B cell (primary cell): ENCODE data around the gene PTPN21. TPM values are rescaled to one million over a fixed set of nuclear protein-coding genes. Genes with fewer than 3 reads are reported as not detected.

Source experiments
- ATAC-seq: fragments of 200-7000 bp; cut with Tn5 transposase; one replicate; pipeline ENCODE4 v1.10.0; 2021; ENCODE audit warnings: low read depth, mild to moderate bottlenecking, moderate number of reproducible peaks, moderate library complexity
- CTCF ChIA-PET: fragments of 350-600 bp; sonication (Branson Sonifier 250); formaldehyde crosslinking; loops from one replicate; lab custom pipeline; 2021; ENCODE audit warnings: antibody characterized with exemption, inconsistent platforms; lab: Charles Lee
- POLR2A ChIA-PET: fragments of 350-600 bp; sonication (Branson Sonifier 250); formaldehyde crosslinking; loops from one replicate; lab custom pipeline; 2021; ENCODE audit warnings: antibody characterized with exemption; lab: Charles Lee
- DNase-seq: peaks from one replicate; pipeline ENCODE4 v3.0.0; 2013
- H2AFZ ChIP-seq: 2 replicates; pipeline ENCODE4 v1.6.1; 2012; ENCODE audit warnings: mild to moderate bottlenecking, low read depth, low read length; ENCODE audit not compliant: insufficient read depth, poor library complexity, severe bottlenecking
- H3K27ac ChIP-seq, 2 donors: 1 replicate in 1 of 2; 2 replicates in 1 of 2; pipeline ENCODE4 v1.5.1; 2012 to 2013; ENCODE audit warnings: low read length in 2 of 2, mild to moderate bottlenecking in 2 of 2, moderate library complexity in 1 of 2
- H3K27me3 ChIP-seq, 4 experiments: fragments of 200-600 bp in 1 of 4; sonication (generic) in 1 of 4; replicated peaks in 1 of 4; 1 replicate in 2 of 4; 2 replicates in 2 of 4; pipeline versions ENCODE4 v1.6.1 to v1.7.0; 2013 to 2016; ENCODE audit warnings: low read length in 3 of 4, mild to moderate bottlenecking in 2 of 4, mixed read lengths in 1 of 4, moderate library complexity in 1 of 4; ENCODE audit not compliant: insufficient read depth in 4 of 4, control insufficient read depth in 3 of 4; ENCODE audit errors: control extremely low read depth in 1 of 4
- H3K36me3 ChIP-seq, 2 experiments: replicated peaks in 1 of 2; 1 replicate in 1 of 2; 2 replicates in 1 of 2; pipeline versions ENCODE4 v1.6.1 to v1.7.1; 2013; ENCODE audit warnings: low read length in 1 of 2; ENCODE audit not compliant: insufficient read depth in 2 of 2, control insufficient read depth in 1 of 2; ENCODE audit errors: control extremely low read depth in 1 of 2, extremely low read depth in 1 of 2
- H3K4me1 ChIP-seq, 2 donors: fragments of 200-600 bp in 1 of 2; sonication (generic) in 1 of 2; 1 replicate in 1 of 2; 2 replicates in 1 of 2; pipeline versions ENCODE4 v1.5.1 to v1.6.1; 2013 to 2017; ENCODE audit warnings: low read length in 2 of 2; ENCODE audit not compliant: control insufficient read depth in 2 of 2, insufficient read depth in 2 of 2
- H3K4me2 ChIP-seq: replicated peaks from 2 replicates; pipeline ENCODE3; 2012; ENCODE audit warnings: mild to moderate bottlenecking, low read depth, low read length; ENCODE audit not compliant: poor library complexity, severe bottlenecking
- H3K4me3 ChIP-seq, 5 experiments: fragments of 200-600 bp in 1 of 5; sonication (generic) in 1 of 5; 1 replicate in 3 of 5; 2 replicates in 2 of 5; pipeline versions ENCODE4 v1.5.1 to v1.7.0; 2011 to 2016; ENCODE audit warnings: low read length in 4 of 5, mild to moderate bottlenecking in 4 of 5, low read depth in 2 of 5, control low read depth in 1 of 5, moderate library complexity in 1 of 5; ENCODE audit not compliant: insufficient read depth in 1 of 5; ENCODE audit errors: control extremely low read depth in 1 of 5, extremely low read depth in 1 of 5
- H3K79me2 ChIP-seq: fragments of 200-600 bp; sonication (generic); one replicate; pipeline ENCODE4 v1.6.0; 2016; ENCODE audit warnings: low read length; ENCODE audit not compliant: control insufficient read depth, insufficient read depth
- H3K9ac ChIP-seq: fragments of 200-600 bp; sonication (generic); 2 replicates; pipeline ENCODE4 v1.6.1; 2017; ENCODE audit warnings: mild to moderate bottlenecking, low read length, moderate library complexity
- H3K9me3 ChIP-seq, 3 donors: one replicate each; pipeline versions ENCODE4 v1.6.1 to v1.7.1; 2013; ENCODE audit warnings: low read length in 2 of 3; ENCODE audit not compliant: control insufficient read depth in 2 of 3, insufficient read depth in 1 of 3; ENCODE audit errors: control extremely low read depth in 1 of 3
- H4K20me1 ChIP-seq: 2 replicates; pipeline ENCODE4 v1.6.0; 2012; ENCODE audit warnings: mild to moderate bottlenecking, low read length; ENCODE audit not compliant: insufficient read depth, control insufficient read depth, poor library complexity, severe bottlenecking
- H3K27ac Mint-ChIP-seq: one replicate; pipeline ENCODE4 v1.8.0; 2021; ENCODE audit warnings: mixed read lengths
- H3K27me3 Mint-ChIP-seq: one replicate; pipeline ENCODE4 v1.8.0; 2021; ENCODE audit warnings: mixed read lengths
- H3K4me1 Mint-ChIP-seq: one replicate; pipeline ENCODE4 v1.8.0; 2021; ENCODE audit warnings: mixed read lengths
- H3K4me3 Mint-ChIP-seq: one replicate; pipeline ENCODE4 v1.8.0; 2021; ENCODE audit warnings: mixed read lengths
- H3K9me3 Mint-ChIP-seq: one replicate; pipeline ENCODE4 v1.8.0; 2022; ENCODE audit warnings: mixed read lengths; ENCODE audit not compliant: insufficient read depth
- CTCF ChIP-seq: fragments of 200-600 bp; IDR thresholded peaks from one replicate; pipeline ENCODE4 v1.8.0; 2022; ENCODE audit warnings: antibody characterized with exemption, mild to moderate bottlenecking
- EZH2 ChIP-seq: IDR thresholded peaks from 2 replicates; pipeline ENCODE4 v1.6.1; 2012; ENCODE audit warnings: borderline replicate concordance, low read depth, mild to moderate bottlenecking, moderate library complexity, low read length; ENCODE audit not compliant: insufficient read depth, poor library complexity, severe bottlenecking
- WGBS: methylation state at CpG from one replicate; pipeline ENCODE4 v1.1.5; 2013; ENCODE audit warnings: missing lambda C conversion rate; ENCODE audit not compliant: insufficient coverage; 5-methylcytosine and 5-hydroxymethylcytosine counted together
- intact Hi-C: fragments of 100-400 bp; cut with micrococcal nuclease; formaldehyde crosslinking; loops from one replicate; pipeline ENCODE4 v1.10.0; 2022
- polyA plus RNA-seq: library from polyadenylated mRNA; depleted of rRNA; stranded (reverse); fragments of >200 nt; gene quantifications from 2 replicates; pipeline ENCODE4 v1.2.3, GENCODE V29; 2012
- total RNA-seq, 2 donors: library from RNA; stranded (reverse); fragments of 120-200 nt in 1 of 2; gene quantifications; 1 replicate in 1 of 2; 2 replicates in 1 of 2; pipeline versions ENCODE4 v1.2.3 to v1.2.4, GENCODE V29; 2013 to 2022

The PTPN21 gene
- total and polyA plus RNA-seq, 2 donors (not counting 1 experiment from before 2014, with no cell fraction given) = not detected

GRCh38 chr14:88584451-88584850 lies 29.6 kb upstream of the PTPN21 start:
- H3K9ac ChIP-seq = no peak overlapping the region
- H3K27me3 Mint-ChIP-seq = no peaks in the 10 kb centered on the region
- no peak overlapping the region for H3K27ac Mint-ChIP-seq
- H3K4me2 ChIP-seq = no peak overlapping the region
- H3K27me3 ChIP-seq = no peaks in the 10 kb centered on the region
- no peaks in the 10 kb centered on the region for H3K4me1 ChIP-seq
- H4K20me1 ChIP-seq = no peaks in the 10 kb centered on the region
- no peak for TF ChIP-seq CTCF
- no peak for TF ChIP-seq EZH2
- H3K9me3 Mint-ChIP-seq = no peaks in the 10 kb centered on the region
- DNase-seq (no peak), ATAC-seq (no peak)
- no CpG with 5 or more reads among the region's 3 CpGs for WGBS
- POLR2A ChIA-PET = no interaction called here
- CTCF ChIA-PET = no interaction called here
- no peak overlapping the region for H3K27ac ChIP-seq
- no peak overlapping the region for H3K4me3 Mint-ChIP-seq
- H3K4me3 ChIP-seq = no peak overlapping the region
- H2AFZ ChIP-seq = no peak overlapping the region
- H3K4me1 Mint-ChIP-seq = no peaks in the 10 kb centered on the region
- H3K36me3 ChIP-seq = peaks cover 0 to 48% of the 10 kb centered on the region in 2 experiments
- intact Hi-C loops = no loop called here
- H3K79me2 ChIP-seq = no peaks in the 10 kb centered on the region
- H3K9me3 ChIP-seq = no peaks in the 10 kb centered on the region

- Histone ChIP-seq H2AFZ (no peak overlapping the region), H3K4me2 (no peak overlapping the region), H3K9me3 (no peaks in the 10 kb centered on the region), H3K27ac (no peak overlapping the region), H3K4me3 (no peak overlapping the region), H3K9ac (no peak overlapping the region), H4K20me1 (no peaks in the 10 kb centered on the region), H3K4me1 (no peaks in the 10 kb centered on the region), H3K79me2 (no peaks in the 10 kb centered on the region), H3K36me3 (peaks cover 8 to 76% of the 10 kb centered on the region in 2 experiments), H3K27me3 (no peaks in the 10 kb centered on the region)
- no peaks in the 10 kb centered on the region for H3K4me1 Mint-ChIP-seq
- H3K27me3 Mint-ChIP-seq = no peaks in the 10 kb centered on the region
- no peak overlapping the region for H3K27ac Mint-ChIP-seq
- 100% methylated on average over 4 of the region's 5 CpGs for WGBS
- intact Hi-C loops = no loop called here
- ChIA-PET CTCF (interaction anchor here (0.7 kb wide), 1 partner anchor 631 kb away, joined by 3 read pairs; no protein-coding TSS in a partner anchor), POLR2A (no interaction called here)
- no peak for TF ChIP-seq EZH2
- no peak for TF ChIP-seq CTCF
- no peak overlapping the region for H3K4me3 Mint-ChIP-seq
- no peak for ATAC-seq
- DNase-seq = no peak
- H3K9me3 Mint-ChIP-seq = no peaks in the 10 kb centered on the region
These were observed 21.4 kb upstream of the PTPN21 start for GRCh38 chr14:88576222-88576621.
